NCI-H1105 (cell line): ENCODE measurements around the gene DBX1.
A peak's percentile ranks its signal among the peaks of the same experiment; 100 is the strongest.

Experiments
- DNase-seq: peaks from one replicate; lab custom pipeline; 2025; lab: John Stamatoyannopoulos, UW

The DBX1 gene

GRCh38 chr11:20120134-20120925, 39.9 kb downstream of the DBX1 start:
- no peak for DNase-seq

GRCh38 chr11:20119315-20119714, 41.0 kb downstream of the DBX1 start:
- no peak for DNase-seq

GRCh38 chr11:20118209-20118608, 42.1 kb downstream of the DBX1 start:
- DNase-seq: no peak

DNA sequence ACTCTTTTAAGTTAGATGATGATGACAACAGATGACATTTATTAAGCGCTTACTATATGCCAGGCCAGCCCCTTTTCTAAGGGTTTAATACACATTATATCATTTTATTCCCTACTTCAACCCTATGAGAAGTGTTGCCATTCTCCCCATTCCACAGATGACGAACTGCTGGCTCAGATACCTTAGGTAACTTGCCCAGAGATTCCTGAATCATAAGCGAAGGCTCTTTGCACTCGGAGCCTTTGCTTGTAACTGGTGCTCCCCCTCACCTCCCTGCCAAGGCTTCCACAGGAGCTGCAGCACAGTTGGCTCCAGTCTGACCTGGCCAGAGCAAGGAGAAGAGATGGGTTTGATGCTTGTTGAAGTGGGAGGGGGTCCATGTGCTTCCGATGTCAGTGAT, 43.0 kb downstream of the DBX1 start:
- DNase-seq: no peak

- DNase-seq: no peak
Measured at GRCh38 chr11:20116825-20117224, 43.5 kb downstream of the DBX1 start.

DNA sequence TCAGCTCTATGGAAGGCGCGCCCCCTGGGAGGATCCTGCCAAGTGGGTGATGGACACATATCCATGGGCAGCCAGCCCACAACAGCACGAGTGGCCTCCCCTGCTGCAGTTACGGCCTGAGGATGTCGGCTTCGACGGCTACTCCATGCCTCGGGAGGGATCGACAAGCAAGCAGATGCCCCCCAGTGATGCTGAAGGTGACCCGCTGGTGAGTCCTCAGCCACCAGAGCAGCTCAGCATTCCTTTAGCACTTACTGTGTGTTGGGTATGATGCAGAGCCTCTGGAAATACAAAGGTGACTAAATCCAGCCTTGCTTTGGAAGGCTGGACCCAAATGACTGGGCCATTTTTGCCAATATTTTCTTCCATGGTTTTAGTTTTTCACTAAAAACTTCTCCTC, 45.7 kb downstream of the DBX1 start:
- DNase-seq: no peak

DNA sequence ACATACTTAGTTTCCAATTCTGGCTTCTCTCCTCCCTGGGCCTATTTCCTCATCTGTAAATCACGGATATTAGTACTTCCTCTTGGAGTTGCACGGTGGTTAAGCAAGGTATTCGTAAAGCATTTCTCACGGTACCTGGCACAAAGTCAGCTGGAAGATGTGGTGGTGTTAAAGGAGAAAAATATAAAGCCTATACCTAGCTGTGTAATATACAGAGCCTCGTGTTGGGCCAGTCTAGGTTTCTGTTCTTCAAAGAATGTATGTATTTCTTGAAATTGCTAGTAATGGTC, 47.2 kb downstream of the DBX1 start:
- DNase-seq: no peak

DNA sequence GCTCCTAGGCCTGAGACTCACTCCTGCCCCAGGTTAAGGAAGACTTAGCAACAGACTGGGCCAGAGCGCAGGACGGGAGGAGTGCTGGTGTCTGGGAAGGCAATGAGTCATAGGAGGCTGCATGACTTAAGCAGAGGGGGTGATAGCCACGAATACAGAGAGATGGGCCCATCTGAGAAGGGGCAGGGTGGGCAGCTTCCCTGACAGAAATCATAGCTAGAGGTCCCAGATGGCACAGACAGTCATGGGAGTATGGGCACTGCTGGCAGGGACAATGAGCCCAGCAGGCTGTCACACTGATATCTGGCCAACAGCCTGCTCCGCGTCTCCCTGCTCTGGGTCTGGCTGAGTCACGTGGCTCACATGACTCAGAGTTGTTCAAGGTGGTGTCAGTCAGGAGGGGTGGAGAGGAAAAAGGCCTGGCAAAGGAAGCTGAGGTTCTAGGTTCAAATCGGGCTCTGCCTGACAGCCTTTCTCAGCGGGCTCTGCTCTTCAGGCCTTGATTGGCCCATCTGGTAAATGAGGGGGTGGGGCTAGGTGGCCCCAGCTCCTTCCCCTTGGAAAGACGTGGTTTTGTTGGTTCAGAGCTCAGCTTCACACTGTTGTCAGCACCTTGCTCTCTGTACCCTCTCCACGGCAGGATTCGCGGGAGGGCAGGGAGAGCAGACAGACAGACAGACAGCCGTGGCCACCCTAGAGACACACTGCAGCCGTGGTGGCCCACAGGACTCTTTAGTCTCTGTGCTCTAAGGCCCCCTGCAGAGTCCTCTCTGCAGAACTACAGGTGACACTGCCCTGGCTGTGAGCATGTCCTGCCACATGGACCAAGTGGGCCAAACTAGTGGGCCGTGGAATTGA, 47.8 kb downstream of the DBX1 start:
- no peak for DNase-seq

- DNase-seq: no peak
Measured at GRCh38 chr11:20111871-20112270, 48.4 kb downstream of the DBX1 start.

DNA sequence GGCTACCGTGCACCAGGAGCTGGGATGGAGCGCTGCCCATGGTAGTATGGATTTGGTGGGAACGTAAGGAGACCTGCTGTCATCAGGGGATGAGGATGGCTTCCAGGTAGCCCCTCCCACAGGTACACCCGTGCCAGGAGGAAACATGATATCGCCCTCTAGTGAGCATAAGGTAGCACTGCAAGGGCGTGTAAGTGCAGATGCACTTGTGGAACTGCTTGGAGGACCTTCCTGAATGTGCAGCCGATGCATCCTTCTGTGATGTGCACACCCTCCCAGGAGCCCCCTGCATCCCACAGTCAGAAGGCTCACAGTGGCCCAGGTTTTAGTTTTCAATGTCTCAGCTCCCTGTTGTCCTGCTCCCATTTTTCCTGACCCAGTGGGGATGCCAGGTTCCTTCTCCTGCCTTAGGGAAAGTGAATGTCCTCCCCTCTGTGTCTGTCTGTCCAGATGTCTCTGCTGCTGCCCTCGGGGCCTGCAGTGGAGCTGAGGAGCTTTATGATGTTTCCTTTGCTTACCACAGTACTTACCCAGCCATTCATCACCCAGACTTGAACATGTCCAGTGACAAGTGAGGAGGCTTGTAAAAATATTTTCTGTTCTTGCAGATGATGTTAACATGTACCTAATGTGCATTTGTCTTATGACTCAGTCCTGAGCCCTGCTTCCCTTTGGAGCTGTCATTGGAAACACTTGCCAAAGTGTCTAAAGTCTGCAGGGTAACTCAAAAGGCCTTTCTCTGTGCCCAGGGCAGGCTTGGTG, 49.2 kb downstream of the DBX1 start:
- DNase-seq: peak; percentile 56

DNA sequence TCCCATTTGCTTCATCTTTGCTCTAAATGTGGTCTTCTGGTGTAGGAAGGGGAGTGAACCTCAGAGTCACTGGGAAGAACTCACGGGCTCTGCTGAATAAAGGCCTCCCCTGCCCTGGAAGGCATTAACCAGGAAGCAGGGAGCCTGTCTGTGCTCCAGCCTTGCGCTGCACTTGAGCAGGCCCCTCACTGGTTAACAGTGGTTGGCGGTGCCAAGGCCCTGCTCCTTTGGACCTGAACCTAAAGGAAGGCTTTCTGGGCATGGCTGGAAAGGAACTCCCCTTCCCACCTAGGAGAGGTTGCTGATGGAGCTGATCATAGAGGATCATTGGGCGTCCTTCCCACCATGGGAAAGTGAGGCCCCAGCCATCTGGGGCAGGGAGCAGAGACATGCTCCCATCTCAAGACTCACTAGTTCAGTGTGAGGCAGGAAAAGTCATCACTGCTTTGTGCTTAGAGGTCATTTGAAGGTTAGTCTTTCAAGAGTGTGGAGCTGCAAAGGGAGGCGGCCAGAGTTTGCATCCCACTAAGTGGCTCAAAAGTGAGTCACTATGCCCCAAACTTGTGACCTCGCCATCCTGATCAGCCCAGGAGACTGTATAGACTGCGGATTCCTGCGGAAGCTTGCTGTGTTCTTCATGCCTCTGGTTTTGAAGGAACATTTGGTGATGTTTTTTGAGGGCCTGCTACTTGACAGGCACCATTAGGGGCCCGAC, 50.4 kb downstream of the DBX1 start:
- no peak for DNase-seq
